ENCODE results near the gene NGEF.
"Not testable (repeated sequence)": the region's sequence is repeated elsewhere in the genome, so short reads cannot be mapped to it uniquely, and the experiment has no call there.

The NGEF gene

DNA sequence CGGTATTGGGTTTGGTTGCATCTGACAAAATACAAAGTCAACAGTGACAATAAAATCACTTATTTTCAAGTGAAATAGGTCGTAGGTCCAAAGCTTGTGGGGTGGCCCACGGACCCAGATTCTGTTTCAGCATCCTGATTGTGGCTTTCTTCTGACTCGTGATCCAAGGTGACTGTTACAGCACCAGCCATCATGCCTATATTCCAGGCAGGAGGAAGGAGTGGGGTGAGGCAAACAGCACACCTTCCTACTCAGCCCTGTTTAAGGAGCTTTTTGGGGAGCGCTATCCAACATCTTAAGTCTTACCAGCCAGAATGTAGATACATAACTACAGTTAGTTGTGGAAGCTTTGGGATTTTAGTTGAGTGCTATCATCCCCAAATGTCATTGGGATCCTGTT lies 151.7 kb downstream of the NGEF start:
- TF ChIP-seq YY1 (IDR thresholded peaks at IDR 0.05; ENCODE audit: insufficient read depth, insufficient read length) (no peak), SUZ12 (IDR thresholded peaks at IDR 0.05; ENCODE audit: extremely low read depth, insufficient read depth, insufficient read length) (no peak), ZNF274 (IDR thresholded peaks at IDR 0.05; ENCODE audit: low read depth, low read length) (no peak)

DNA sequence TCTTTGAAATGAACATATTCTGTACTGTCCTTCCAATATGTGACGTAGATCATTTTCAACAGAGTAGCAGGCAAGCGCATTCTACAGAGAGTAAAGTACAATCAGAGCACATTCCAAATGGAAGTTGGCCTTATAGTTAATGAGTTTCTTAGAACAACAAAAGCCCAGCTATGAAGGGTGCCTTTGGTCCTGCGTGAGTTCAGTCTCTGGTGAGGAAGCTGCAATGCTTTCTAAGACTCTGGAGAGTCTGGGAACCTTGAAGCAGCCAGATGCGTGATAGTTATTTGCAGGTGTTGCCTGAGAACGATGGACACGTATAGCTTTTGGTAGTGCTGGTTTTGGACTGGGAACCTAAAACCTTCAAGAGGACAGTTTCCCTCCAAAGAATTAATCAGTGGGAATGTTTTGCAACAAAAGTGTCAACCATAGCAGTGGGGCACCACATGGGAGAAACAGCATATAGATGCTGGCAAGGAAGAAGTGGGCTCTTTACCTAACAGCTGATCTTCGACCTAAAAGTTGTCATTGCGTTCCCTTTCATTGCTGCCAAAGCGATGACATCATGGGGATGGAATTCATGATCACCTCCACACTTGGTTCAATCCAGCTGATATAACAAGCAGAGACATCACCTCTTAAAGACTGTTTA lies 152.3 kb downstream of the NGEF start:
- H3K9ac ChIP-seq (ENCODE audit: insufficient read length, low read depth): no peak overlapping the region

More for the DNA sequence above, 151.7 kb downstream of the NGEF start:
- Histone ChIP-seq H3K36me3 (ENCODE audit: insufficient read depth, insufficient read length, low read length) (peaks cover 41% of the 10 kb centered on the region), H3K27me3 (ENCODE audit: insufficient read depth, insufficient read length) (no peaks in the 10 kb centered on the region), H3K9ac (ENCODE audit: insufficient read length, low read depth) (no peak overlapping the region), H3K9me3 (ENCODE audit: insufficient read depth, low read length) (no peaks in the 10 kb centered on the region), H3K4me3 (ENCODE audit: insufficient read length, low read depth) (no peak overlapping the region), H3K4me1 (ENCODE audit: insufficient read depth, insufficient read length) (peaks cover 5% of the 10 kb centered on the region)
- DNase-seq (ENCODE audit: low read depth, low spot score): no peak

DNA sequence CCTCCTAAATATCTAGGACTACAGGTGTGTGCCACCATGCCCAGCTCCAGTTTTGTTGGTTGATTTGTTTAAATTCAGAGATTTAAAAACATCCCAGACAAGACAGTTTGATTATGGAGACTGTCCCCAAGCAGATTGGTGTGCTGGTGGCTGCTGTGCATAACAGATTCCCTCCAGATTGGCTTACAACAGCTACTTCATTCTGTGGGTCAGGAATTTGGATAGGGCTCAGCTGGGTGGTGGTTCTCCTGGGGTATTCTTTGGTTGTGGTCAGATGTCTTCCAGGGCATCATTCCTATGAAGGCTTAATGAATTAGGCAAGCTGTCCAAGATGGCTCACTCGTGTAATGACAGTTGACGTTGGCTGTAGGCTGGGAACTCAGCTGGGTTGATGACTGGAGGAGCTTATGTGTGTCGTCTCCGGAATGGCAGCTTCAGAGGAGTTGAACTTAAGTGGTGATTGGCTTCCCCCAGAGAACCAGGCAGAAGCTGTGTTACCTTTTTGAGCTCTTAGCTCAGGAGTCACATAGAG lies 153.6 kb downstream of the NGEF start:
- no peaks in the 10 kb centered on the region for H3K27me3 ChIP-seq (ENCODE audit: insufficient read depth, insufficient read length)
- peaks cover 51% of the 10 kb centered on the region for H3K36me3 ChIP-seq (ENCODE audit: insufficient read depth, insufficient read length, low read length)
- H3K4me1 ChIP-seq (ENCODE audit: insufficient read depth, insufficient read length): peaks cover 5% of the 10 kb centered on the region
- TF ChIP-seq SUZ12 (IDR thresholded peaks at IDR 0.05; ENCODE audit: extremely low read depth, insufficient read depth, insufficient read length): no peak
- no peak for TF ChIP-seq ZNF274 (IDR thresholded peaks at IDR 0.05; ENCODE audit: low read depth, low read length)
- no peak for TF ChIP-seq YY1 (IDR thresholded peaks at IDR 0.05; ENCODE audit: insufficient read depth, insufficient read length)
- no peaks in the 10 kb centered on the region for H3K9me3 ChIP-seq (ENCODE audit: insufficient read depth, low read length)
- H3K9ac ChIP-seq (ENCODE audit: insufficient read length, low read depth): no peak overlapping the region
- no peak overlapping the region for H3K4me3 ChIP-seq (ENCODE audit: insufficient read length, low read depth)
- DNase-seq (ENCODE audit: low read depth, low spot score): no peak

More for the DNA sequence above, 152.3 kb downstream of the NGEF start:
- no peak for DNase-seq (ENCODE audit: low read depth, low spot score)
- TF ChIP-seq ZNF274 (IDR thresholded peaks at IDR 0.05; ENCODE audit: low read depth, low read length) (no peak), SUZ12 (IDR thresholded peaks at IDR 0.05; ENCODE audit: extremely low read depth, insufficient read depth, insufficient read length) (no peak), YY1 (IDR thresholded peaks at IDR 0.05; ENCODE audit: insufficient read depth, insufficient read length) (no peak)
- Histone ChIP-seq H3K4me3 (ENCODE audit: insufficient read length, low read depth) (no peak overlapping the region), H3K9me3 (ENCODE audit: insufficient read depth, low read length) (no peaks in the 10 kb centered on the region), H3K36me3 (ENCODE audit: insufficient read depth, insufficient read length, low read length) (peaks cover 44% of the 10 kb centered on the region), H3K4me1 (ENCODE audit: insufficient read depth, insufficient read length) (peaks cover 5% of the 10 kb centered on the region), H3K27me3 (ENCODE audit: insufficient read depth, insufficient read length) (no peaks in the 10 kb centered on the region)

DNA sequence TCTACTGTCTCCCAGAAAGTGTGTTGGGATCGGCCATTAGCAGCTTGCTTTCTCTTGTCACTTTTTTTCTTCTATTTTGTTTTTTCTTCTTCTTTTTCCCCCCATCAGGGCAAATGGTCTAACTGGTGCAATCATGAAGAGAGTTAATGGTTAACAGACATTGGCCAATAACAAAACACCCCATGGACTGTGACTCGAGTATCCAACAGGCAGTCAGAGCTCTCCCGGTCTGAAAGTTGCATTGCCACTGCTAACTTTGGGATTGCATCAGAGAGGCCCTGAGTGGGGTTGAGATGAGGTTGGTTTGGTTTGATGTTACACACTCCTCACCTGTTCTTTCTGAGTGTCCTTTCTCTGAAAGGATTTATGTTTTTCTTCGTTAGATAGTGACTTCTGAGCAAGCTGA lies 155.9 kb downstream of the NGEF start:
- DNase-seq (ENCODE audit: low read depth, low spot score): no peak
- Histone ChIP-seq H3K27me3 (ENCODE audit: insufficient read depth, insufficient read length) (no peaks in the 10 kb centered on the region), H3K9ac (ENCODE audit: insufficient read length, low read depth) (no peak overlapping the region), H3K36me3 (ENCODE audit: insufficient read depth, insufficient read length, low read length) (peaks cover 60% of the 10 kb centered on the region), H3K4me3 (ENCODE audit: insufficient read length, low read depth) (no peak overlapping the region), H3K9me3 (ENCODE audit: insufficient read depth, low read length) (no peaks in the 10 kb centered on the region), H3K4me1 (ENCODE audit: insufficient read depth, insufficient read length) (peaks cover 5% of the 10 kb centered on the region)
- no peak for TF ChIP-seq ZNF274 (IDR thresholded peaks at IDR 0.05; ENCODE audit: low read depth, low read length)
- TF ChIP-seq YY1 (IDR thresholded peaks at IDR 0.05; ENCODE audit: insufficient read depth, insufficient read length): no peak
- TF ChIP-seq SUZ12 (IDR thresholded peaks at IDR 0.05; ENCODE audit: extremely low read depth, insufficient read depth, insufficient read length): no peak

DNA sequence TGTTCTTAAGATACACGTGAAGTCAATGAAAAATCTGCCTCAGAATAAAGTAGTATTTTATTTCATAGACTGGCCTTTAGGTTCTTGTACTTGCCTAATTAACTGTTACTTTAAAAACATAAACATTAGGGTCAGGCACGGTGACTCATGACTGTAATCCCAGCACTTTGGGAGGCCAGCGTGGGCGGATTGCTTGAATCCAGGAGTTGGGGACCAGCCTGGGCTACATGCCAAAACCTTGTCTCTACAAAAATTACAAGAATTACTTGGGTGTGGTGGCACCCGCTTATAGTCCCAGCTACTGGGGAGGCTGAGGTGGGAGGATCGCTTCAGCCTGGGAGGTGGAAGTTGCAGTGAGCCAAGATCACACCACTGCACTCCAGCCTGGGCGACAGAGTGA lies 159.0 kb downstream of the NGEF start:
- Histone ChIP-seq H3K4me1 (ENCODE audit: insufficient read depth, insufficient read length) (no peaks in the 10 kb centered on the region), H3K4me3 (ENCODE audit: insufficient read length, low read depth) (no peak overlapping the region), H3K27me3 (ENCODE audit: insufficient read depth, insufficient read length) (no peaks in the 10 kb centered on the region), H3K9ac (ENCODE audit: insufficient read length, low read depth) (no peak overlapping the region), H3K9me3 (ENCODE audit: insufficient read depth, low read length) (no peaks in the 10 kb centered on the region), H3K36me3 (ENCODE audit: insufficient read depth, insufficient read length, low read length) (peaks cover 64% of the 10 kb centered on the region)
- TF ChIP-seq YY1 (IDR thresholded peaks at IDR 0.05; ENCODE audit: insufficient read depth, insufficient read length): no peak
- no peak for TF ChIP-seq SUZ12 (IDR thresholded peaks at IDR 0.05; ENCODE audit: extremely low read depth, insufficient read depth, insufficient read length)
- no peak for TF ChIP-seq ZNF274 (IDR thresholded peaks at IDR 0.05; ENCODE audit: low read depth, low read length)
- DNase-seq (ENCODE audit: low read depth, low spot score): no peak

DNA sequence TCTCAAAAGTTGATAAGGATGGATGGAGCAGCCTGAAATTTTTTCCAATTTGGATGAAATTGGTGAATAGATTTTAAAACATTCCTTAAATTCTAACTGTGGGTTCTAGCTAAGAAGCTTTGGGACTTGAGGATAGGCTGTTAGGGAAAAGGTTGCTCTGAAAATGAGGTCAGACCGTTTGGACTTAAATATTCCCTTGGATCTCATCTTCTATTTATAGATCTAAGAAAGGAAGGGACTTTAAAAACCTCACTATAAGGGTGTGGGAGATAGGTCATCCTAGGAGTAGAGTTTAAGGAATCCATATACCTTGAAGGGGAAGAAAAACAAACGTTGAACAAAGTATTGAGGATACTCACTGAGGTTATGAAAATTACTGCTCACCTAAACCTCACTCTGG lies 160.4 kb downstream of the NGEF start:
- Histone ChIP-seq H3K9ac (ENCODE audit: insufficient read length, low read depth) (no peak overlapping the region), H3K4me3 (ENCODE audit: insufficient read length, low read depth) (no peak overlapping the region), H3K36me3 (ENCODE audit: insufficient read depth, insufficient read length, low read length) (peaks cover 66% of the 10 kb centered on the region), H3K4me1 (ENCODE audit: insufficient read depth, insufficient read length) (no peaks in the 10 kb centered on the region), H3K27me3 (ENCODE audit: insufficient read depth, insufficient read length) (no peaks in the 10 kb centered on the region), H3K9me3 (ENCODE audit: insufficient read depth, low read length) (no peaks in the 10 kb centered on the region)
- TF ChIP-seq YY1 (IDR thresholded peaks at IDR 0.05; ENCODE audit: insufficient read depth, insufficient read length) (no peak), ZNF274 (IDR thresholded peaks at IDR 0.05; ENCODE audit: low read depth, low read length) (no peak), SUZ12 (IDR thresholded peaks at IDR 0.05; ENCODE audit: extremely low read depth, insufficient read depth, insufficient read length) (no peak)
- DNase-seq (ENCODE audit: low read depth, low spot score): no peak

DNA sequence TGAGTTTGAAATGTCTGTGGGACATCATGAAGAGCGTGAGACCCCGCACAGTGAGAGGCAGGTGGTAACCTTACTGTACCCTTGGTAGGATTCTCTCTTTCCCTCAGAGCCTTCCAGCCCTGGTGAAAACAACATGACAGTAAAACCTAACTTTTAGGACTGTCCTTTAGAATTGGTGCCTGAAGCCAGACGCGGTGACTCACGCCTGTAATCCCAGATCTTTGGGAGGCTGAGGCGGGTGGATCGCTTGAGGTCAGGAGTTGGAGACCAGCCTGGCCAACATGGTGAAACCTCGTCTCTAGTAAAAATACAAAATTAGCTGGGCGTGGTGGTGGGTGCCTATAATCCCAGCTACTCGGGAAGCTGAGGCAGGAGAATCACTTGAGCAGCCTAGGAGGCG lies 161.0 kb downstream of the NGEF start:
- H3K9me3 ChIP-seq (ENCODE audit: insufficient read depth, low read length); DNase-seq (ENCODE audit: low read depth, low spot score); H3K27me3 ChIP-seq (ENCODE audit: insufficient read depth, insufficient read length); H3K4me1 ChIP-seq (ENCODE audit: insufficient read depth, insufficient read length); H3K4me3 ChIP-seq (ENCODE audit: insufficient read length, low read depth); H3K9ac ChIP-seq (ENCODE audit: insufficient read length, low read depth): not testable (repeated sequence)
- peaks cover 66% of the 10 kb centered on the region for H3K36me3 ChIP-seq (ENCODE audit: insufficient read depth, insufficient read length, low read length)
